Activated T-helper 1 cell treated with Interleukin-2 at 50 U/mL for 16 hours (primary cell): ENCODE data around the gene SMARCD1.

Experiments used
- DNase-seq: peaks from one replicate; pipeline ENCODE4 v3.0.0-alpha.2; 2020; ENCODE audit warnings: low read depth

Gene SMARCD1

DNA sequence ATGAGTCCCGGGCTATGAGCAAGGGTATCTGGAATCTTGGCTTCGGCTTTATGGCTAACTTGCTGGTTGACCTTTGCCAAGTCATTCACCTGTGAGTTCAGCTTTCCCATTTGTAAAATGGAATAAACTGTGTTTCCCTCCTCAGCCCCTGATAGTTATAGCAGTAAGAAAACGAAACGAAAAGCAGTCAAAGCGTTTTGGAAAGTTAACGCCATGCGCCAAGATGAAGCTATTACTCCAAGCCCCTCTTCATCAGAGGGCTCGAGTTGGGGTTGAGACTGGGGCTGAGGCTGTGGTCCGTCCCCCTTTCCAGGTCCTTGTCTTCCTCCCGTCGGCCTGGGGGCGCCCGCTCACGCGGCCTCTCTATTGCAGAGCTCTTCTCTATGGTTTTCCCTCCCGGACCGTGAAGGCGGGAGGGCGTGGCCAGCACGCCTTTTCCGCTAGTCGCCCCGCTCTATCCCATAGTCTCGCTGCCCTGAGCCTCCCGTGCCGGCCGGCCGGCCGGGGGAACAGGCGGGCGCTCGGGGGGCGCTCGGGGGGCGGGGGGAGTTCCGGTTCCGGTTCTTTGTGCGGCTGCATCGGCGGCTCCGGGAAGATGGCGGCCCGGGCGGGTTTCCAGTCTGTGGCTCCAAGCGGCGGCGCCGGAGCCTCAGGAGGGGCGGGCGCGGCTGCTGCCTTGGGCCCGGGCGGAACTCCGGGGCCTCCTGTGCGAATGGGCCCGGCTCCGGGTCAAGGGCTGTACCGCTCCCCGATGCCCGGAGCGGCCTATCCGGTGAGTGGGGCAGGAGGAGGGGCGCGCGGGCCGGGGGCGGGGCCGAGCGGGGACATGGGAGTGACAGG, at the start of gene SMARCD1:
Gene SMARCD1 (plus strand): TSS at position 568 of the 840 bp plus-strand sequence. CDS start 28 bp downstream, at position 596.
- DNase-seq = peak; percentile 82

DNA sequence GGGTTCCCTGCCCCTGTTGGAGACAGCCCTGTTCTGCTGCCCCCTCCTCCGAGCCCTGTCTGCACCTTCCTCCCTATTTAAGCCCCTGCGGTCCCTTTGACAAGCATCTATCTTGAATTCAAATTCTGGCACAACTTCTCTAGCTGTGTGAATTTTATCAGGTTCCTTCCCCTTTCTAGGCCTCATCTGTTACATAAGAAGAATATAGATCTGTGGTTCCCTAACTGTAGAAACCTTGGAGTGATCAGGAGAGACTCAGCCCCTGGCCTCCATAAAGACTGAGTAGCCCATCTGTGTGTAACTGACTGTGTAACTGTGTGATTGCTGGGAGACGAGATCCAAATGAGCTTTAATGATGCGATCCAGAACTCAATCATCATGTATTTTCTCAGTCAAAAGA, 46.8 kb upstream of the SMARCD1 start:
- DNase-seq = no peak

DNA sequence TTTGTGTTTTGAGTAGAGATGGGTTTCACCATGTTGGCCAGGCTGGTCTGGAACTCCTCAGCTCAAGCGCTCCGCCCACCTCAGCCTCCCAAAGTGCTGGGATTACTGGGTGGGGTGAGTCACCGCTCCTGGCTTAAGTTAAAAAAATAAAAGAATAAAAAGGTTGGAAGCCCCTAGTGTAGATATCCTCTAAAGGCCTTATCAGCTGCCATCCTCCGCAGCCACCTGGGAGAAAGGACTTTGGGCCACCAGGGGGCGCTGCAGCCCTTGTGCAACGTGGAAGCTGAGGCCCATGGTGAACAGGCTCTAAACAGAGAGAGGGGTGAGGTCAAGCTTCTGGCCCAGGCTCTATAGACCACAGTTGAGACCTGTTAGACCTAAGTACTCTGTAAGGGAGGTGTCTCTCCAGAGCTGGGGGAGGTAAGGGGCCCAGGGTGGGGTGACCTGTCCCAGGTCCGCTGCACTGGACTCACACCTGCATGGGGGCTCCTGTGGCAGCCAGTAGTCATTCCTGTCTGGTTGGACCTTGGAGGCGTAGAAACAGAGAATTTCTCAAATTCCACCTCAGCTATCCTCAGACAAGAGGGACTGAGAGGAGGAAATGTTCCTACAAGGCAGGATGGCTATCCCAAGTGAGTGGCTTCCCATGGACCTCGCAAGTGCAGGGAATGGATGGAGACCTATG, 45.8 kb upstream of the SMARCD1 start:
- peak; percentile 65 for DNase-seq

DNA sequence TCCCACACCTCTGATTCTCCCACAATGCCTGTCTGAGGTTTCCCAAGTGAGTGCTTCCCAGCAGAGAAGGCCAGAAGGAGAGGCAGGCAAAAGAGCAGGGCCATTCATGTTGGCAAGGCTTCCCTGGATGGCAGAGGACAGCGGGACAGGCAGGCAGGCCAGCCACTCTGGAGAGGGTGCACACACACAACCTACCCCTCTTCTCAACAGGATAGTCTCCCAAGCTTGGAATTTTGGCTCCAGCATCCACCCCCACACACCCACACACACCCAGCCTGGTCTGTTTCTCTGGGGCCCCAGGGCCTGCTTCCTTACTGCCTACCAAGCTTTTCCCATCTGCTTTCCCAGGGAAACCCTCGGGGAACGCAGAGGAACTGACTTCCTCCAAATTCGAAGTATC, 44.5 kb upstream of the SMARCD1 start:
- DNase-seq = no peak

DNA sequence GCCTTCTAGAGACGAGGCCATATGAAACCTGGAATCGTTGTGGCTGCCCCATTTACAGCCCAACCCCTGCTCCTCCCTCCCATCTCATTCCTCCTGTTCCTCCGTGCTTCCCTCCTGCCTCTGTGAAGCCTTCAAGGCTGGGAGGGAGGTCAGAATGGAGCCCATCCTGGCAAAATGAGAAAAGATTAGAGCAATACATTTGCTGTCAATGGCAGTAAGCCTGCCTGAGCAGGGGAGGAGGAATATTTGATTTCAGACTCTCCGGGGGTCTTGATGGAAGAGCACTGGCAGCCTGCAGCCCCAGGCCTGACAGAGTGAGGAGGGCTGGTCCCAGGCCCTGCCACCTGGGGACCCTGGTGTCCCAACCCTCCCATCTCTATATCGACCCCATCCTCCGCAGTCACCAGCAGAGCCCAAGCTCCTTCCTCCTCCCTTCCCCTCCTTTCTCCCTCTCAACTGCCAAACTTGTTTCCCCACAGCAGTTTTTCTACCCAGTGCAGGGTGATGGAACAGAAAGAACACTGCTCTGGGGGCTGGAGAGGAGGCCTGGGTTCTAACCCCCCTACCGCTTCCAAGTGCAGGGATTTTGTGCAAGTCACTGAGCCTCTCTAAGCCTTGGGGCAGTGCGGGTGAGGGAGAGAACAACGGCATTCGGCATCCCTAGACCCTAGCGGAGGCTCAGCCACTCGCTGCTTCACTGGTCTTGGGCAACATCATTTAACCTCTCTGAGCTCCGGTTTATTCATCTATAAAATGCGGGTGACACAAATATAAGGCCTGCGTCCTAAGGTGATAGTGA, 43.9 kb upstream of the SMARCD1 start:
- no peak for DNase-seq

DNA sequence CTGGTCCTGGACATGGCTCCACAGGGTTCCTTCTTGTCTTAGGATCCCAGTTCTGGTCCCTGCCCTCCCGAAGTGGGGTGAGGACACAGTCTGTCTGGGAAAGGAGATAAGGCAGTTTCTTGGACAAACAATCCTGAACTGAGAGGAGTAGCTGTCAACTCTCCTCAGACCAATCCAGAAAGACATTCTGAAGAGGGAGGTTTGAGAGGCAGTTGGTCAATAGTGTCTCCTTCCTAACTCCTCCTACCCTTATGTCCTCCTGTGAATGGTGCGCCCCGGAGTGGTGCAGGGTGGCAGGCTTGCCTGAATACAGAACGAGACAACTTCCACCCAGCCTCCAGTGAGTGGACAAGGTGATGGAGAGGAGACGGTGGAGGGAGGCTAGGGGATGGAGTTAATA, 43.2 kb upstream of the SMARCD1 start:
- DNase-seq = no peak

DNA sequence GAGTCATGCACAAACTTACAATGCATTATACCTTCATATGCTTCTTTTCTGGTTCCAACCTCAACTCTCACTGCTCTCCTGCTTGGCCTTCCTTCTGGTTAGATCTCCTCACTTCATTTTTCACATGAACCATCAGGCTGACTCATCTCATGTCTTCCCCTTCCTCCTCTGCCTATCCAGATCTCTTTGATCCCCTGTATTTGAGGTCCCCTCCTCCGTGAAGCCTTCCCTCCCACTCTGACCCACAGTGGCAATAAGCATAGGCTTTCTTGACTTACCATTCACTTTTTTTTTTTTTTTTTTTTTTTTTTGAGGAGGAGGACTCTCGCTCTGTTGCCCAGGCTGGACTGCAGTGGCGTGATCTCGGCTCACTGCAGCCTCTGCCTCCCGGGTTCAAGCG, 42.4 kb upstream of the SMARCD1 start:
- no peak for DNase-seq

DNA sequence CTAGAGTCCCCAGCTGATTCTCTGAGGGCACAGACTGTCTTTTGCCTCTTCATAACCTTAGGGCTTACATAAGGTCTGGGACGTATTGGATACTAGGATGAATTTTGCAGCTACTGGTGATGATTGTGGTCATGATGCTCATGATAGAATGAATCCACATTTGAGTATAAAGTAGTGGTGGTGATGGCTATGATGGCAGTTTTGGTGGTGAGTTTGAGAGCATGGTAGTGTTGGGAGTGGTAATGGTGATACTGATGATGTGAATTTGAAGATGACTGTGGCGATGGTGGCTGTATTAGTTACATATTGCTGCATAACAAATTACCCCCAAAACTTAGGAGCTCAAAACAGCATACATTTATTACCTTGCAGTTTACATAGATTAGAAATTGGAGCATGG, 41.8 kb upstream of the SMARCD1 start:
- DNase-seq = no peak

DNA sequence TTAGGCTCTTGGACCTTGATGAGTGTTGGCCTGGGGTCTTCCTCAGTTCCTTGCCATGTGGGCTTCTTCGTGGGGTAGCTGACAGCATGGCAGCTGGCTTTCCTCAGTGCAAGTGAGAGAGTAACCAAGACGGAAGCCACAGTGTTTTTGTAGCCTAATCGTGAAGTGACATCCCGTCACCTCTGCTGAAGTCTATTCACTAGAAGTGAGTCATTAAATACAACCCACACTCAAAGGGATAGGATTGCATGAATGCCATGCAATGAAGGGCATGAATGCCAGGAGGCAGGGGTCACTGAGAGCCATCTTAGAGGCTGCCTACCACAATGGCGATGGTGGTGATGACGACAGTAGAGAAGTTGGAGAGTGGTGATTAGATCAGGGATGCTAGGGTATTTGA, 41.3 kb upstream of the SMARCD1 start:
- no peak for DNase-seq

DNA sequence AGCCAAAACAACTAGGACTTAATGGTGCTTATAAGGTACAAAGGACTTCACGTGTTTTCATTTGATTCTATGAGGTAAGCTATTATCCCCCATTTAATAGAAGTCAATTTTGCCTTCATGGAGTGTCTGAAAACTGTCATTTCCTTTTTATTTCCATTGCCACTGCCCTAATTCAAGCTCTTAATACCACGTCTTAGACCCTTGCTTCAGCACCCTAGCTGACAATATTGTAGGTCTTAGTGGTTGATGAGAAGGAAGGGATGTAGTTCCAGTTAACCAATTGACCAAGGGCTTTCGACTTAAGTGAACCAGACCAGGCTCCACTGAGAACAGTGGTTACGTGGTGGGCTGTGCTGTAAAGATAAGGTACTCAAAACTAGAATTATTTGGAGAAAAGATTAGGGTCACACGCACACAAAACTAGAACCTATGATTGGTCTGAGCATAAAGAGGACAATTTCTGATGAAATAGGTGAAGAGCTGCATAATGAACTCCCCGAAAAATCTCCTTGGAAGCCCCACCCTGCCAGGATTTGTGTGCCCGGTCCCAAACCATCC, 37.4 kb upstream of the SMARCD1 start:
- no peak for DNase-seq

DNA sequence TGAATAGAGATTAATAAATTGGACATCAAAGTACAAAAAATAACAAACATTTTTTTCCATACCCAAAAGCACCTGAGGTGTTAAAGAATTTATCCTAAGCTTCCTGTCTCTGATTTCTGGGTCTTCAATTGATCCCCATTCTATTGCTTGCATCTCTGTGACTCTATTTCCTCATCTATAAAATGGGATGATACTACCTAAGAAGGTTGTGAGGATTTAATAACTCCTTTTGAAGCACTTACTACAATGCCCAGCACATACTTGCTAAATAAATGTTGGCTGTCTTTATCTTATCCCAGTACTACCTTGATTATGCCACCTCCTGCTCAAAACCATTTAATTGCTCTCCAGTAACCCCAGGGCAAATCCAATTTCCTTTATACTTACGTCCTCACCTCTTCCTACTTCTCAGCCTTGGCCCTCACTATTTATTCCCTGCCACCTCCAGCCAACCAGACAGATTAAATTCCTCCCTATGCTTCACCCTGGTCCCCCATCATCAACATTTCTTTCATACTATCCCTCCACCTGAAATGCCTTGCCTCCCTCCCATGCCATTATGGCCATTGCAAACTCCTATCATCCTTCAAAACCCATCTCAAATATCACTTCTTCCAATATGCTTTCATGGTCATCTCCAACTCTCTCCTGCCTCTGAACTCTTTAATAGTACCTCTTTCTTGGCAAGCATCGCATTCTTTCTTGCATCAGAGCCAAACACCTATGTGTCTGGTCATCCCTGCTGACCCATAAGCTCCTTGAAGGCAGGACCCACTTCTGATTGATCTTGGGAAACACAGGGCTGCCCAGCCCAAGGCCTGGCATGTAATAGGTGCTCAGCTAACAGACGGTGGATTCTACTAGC, 35.7 kb upstream of the SMARCD1 start:
- no peak for DNase-seq

DNA sequence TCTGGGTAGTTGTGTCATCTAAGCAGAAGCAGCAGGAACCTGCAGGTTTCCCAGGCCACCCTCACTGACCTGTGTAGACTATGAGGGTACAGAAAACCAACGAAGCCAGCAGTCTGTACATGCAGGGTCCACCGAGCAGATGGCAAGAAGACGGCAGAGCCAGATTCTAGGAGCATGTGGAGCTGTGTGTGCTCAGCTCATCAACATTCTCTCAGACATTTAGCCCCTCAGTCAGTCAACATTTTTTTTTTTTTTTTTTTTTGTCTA, 35.1 kb upstream of the SMARCD1 start:
- no peak for DNase-seq

DNA sequence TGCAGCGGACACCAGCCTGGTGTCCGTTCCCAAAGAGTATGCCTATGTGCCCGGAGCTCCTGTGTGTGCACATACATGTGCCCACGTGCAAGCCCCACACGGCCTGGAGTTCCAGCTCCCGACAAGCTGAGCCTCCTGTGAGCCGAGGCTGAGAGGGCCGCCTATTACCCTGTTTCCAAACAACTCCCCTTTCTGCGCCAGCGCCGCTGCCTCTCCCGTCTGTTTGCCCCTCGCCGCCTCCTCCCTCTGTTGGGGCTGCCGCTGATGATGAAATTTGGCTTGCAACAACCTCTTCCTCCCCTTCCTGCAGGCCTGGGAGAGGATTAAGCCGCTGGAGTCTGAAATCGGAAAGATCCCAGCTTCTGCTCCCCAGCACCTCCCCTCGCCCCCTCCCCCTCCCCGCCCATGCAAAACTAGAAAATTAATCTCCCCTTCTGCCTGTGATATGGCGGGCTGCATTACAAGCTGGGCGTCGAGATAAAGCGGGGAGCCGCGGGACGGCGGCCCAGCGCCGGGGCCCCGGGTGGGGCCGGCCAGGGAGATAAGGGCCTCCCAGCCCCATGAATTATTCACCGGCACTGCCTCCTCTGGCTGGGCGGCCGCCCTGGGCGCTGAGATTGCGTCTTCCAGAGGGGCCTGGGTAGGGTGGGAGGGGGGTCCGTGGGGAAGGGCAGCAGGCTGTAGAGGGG, 34.6 kb upstream of the SMARCD1 start:
- no peak for DNase-seq

DNA sequence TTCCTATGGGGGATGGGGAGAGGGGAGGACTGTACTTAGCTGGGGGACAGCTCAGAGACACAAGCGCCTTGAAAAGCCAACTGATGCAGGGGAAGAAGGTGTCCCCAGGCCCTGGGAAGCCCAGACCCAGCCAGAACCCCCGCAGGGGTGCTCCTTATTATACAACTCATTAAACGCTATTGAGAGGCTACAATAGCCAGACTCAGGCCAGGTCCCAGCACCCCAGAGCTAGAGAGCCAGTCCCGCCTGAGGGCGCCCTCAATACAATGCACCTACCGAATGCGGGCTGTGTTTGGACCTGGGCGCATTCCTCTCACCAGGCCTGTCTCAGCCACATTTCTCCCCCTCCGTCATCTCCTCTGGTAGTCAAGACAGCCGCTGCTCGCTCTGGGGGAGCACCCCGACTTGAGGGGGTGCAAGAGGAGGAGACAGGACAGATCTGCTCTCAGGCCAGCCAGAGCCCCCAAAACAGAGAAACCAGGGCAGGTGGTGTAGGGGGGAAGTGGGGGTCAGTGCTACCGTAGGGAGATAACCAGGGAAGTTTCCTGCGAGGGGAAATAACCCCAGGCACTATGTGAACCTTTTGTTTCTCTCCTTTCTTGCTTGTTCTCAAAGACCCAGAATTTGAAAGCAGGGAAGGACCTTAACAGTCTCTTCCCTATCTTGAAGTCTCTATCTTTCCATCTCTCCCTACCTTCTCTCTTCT, 33.9 kb upstream of the SMARCD1 start:
- no peak for DNase-seq

DNA sequence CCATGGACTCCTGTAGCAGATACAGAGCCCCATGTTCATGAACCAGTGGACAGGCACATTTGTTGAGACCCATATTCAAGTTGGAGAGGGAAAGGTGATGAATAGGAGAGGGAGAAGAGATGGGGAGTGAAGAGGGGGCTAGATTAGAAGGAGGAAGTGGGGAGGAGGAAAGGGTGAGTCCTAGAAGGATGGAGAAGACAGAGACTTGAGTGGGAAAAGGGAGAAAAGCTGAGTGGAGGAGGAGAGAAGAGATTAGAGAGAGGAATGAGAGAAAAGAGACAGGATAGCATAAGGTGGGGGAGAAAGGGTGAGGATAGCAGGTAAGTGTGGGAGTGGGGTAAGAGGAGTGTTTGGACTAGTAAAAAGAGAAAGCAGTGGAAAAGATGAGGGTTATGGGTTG, 32.6 kb upstream of the SMARCD1 start:
- DNase-seq = no peak

DNA sequence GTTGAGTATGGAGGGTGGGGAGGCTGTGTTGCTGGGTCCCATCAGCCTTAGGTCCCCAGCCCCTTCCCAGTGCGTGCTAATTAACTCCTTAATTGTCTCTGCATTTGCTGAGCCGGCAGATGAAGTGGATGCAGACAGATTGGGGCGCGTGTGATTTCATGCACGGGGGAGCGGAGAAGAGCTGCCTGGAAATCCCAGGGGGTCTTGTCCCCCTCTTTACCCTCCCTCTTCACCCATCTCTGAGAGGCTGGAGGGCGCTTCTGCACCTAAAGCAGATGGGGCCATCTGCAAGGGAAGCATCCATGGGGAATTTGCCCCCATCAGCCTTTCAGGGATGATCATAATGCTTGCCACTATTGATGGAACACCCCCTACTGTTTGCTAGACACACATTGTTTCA, 32.2 kb upstream of the SMARCD1 start:
- DNase-seq = no peak

DNA sequence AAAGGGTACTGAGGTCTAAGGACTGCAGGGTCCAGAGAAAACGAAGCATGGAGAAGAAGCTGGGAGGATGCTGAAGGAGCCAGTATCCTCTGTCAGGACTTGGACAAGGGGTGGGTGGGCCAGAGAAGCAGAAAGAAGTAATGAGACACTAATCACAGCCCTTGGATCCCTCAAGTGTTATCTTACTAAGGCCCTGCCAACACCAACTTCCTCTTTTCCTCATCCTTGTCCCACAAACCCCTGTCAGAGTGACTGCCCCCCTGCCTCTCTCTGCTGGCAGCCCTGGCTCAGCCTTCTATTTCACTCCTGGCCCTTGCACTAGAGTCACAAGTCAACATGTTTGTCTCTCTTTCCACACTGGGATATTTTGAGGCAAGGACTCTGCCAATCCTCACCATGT, 31.6 kb upstream of the SMARCD1 start:
- DNase-seq = no peak

DNA sequence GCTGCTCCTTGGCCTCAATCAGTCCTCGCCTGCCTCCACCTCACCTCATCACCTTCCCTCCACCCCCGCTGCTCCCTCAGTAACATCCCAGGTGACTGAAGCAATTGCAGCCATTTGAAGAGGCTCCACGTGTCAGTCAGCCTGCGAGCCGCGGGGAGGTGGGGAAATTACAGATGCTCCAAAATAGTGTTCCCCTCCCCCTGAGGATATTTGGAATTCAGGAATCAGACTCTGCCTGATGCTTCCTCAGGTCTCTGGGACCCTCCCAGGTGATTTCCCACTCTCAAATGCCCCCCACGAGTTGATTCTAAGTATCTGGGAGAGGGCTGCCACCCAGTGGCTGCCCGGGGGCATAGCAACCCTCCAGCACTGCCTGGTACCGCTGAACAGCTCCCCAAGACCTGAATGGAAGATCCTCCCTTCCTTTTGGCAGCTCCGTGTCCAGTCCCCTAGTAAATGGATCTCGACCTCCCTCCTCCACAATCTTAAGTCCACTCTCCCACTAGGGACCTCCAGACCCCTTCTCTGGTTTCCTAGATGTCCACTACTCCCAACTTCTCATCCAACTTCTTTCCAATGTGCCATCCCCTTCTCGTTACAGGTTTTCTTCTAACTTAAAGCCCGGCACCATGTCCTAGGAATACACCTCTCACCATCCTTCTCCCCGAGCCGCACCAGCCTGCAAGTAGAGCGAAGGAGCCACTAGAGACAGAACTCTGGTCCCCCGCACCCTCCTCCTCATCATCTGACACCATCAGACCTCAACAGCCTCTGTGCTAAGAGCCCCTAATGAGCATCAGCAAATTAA, 29.1 kb upstream of the SMARCD1 start:
- peak; percentile 28 for DNase-seq

DNA sequence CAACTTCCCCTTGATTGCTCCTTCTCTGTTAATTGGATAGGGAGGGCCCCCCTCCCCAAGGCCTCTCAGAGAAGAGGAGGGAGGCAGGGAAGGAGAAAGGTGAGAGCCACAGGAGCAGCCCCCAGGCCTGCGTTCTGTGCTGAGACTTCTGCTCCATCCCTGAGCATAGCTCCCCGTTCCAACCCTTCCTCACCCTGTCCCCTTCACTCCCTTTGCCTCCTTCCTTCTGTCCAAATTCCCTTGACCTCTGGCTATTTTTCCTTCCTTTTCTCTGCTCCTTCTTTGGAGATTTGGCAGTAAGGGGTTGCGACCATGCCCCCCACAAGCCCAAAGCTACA, 28.5 kb upstream of the SMARCD1 start:
- no peak for DNase-seq
